IPS-NIHi7 (cell line): ENCODE measurements around the gene RAB29.
"Not testable (repeated sequence)": the region's sequence is repeated elsewhere in the genome, so short reads cannot be mapped to it uniquely, and the experiment has no call there.

Experiments used
- DNase-seq: peaks from one replicate; pipeline ENCODE4 v3.0.0; 2012; ENCODE audit warnings: mixed read lengths; ENCODE audit errors: extremely low spot score

RAB29 gene, protein sequence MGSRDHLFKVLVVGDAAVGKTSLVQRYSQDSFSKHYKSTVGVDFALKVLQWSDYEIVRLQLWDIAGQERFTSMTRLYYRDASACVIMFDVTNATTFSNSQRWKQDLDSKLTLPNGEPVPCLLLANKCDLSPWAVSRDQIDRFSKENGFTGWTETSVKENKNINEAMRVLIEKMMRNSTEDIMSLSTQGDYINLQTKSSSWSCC

DNA sequence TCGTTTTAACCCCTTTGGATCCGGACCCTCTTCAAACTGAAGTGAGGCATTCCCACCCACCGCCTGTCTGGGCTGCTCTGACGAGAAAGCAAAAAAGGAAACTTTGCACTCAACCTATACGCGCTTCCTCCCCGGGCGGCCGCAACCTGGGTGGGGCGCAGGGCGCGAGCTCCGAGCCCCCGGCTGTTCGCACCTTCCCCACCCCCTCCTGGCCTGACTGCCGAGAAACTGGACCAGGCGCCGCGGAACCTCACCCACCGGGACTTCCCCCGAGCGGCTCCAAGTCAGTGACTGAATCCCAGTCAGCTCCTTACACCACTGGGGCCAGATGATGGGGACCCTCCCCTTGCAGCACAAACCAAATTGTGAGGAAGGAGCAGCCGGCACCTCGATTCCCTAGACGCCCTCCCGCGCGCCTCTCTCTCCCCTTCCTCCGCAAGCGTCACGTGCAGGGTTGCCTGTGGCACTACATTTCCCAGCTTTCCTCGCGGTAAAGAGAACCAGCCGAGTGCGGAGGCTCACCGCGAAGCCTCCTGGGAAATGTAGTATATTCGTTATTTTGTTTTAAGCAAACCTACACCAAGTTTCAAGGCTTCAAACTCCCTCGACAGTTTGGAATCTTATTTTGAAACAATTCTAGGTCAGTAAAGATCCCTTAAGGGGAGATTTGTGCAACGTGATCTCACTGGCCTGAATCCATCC, at the start of gene RAB29:
RAB29 (minus strand) TSS at position 468 of the 702 bp plus-strand sequence. CDS start 526 bp downstream, outside the sequence.
- peak; percentile 85 for DNase-seq

DNA sequence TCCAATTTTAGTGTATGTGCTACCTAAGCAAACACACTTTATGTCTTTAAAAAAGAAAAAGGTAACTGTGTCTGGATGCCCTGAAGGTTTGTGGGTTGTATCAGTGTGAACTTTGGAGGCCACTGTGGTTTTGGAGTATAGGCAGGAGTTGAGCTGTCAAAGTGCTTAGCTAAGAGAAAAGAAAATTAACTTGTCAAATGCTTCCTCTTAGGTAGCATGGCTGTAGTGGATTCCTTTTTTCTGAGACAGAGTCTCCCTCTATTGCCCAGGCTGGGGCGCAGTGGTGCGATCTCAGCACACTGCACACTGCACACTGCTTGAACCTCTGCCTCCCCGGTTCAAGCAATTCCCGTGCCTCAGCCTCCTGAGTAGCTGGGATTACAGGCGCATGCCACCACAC, 48.9 kb upstream of the RAB29 start:
- DNase-seq = no peak

DNA sequence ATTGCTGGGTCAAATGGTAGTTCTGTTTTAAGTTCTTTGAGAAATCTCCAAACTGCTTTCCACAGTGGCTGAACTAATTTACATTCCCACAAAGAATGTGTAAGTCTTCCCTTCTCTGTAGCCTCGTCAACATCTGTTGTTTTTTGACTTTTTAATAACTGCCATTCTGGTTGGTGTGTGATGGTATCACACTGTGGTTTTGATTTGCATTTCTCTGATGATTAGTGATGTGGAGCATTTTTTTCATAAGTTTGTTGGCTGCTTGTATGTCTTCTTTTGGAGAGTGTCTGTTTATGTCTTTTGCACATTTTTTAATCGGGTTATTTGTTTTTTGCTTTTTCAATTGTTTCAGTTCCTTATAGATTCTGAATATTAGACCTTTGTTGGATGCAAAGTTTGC, 48.0 kb upstream of the RAB29 start:
- DNase-seq = not testable (repeated sequence)

DNA sequence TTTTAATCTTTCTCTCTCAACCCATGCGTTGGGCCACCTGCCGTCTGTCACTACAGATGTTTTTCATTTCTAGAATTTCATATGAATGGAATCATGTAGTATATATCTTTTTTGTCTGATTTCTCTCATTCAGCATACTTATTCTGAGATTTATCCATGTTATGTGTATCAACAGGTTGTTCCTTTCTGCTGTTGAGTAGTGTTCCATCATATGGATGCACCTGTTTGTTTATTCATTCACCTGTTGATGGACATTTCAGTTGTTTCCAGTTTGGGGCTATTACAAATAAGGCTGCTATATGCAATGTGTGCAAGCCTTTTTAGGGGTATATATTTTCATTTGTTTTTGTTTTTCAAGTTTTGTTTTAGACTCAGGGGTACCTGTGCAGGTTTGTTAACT, 47.1 kb upstream of the RAB29 start:
- DNase-seq = no peak

DNA sequence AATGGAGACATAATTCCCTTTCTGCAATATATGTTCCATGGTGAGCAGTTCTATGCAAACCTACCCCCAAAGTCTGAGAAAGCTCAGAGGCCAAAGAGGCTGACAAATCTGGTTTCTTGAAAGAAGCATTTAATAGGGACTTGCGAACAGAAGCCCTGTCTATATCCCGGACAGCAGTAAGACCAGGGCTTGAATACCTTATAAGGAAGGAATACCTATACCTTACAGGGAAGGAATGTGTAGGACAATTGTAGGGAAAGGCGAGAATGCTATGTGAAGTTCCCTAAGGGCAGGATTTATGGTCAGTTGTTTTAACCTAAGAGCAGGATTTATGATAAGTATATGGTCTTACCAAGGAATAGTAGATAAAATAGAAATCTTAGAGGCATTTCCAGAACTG, 42.7 kb upstream of the RAB29 start:
- no peak for DNase-seq

DNA sequence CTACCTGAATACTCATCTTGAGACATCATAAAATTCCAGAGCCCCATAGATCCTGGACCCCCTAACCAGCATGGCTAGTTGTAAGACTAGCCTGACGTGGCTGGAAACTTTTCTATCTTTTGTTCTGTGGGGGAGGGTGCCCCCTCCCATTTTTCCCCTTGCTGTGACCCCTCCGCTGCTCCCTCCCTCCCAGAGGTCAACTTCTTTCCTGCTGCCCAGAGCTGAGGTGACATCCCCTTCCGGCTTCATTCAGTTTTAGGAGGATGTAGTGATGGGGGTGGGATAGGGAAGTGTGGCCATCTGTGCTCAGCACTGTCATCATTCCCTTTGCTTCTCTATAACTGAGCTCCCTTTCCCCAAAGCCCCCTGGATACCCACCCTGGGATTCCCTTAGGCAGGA, 42.1 kb upstream of the RAB29 start:
- DNase-seq = no peak

DNA sequence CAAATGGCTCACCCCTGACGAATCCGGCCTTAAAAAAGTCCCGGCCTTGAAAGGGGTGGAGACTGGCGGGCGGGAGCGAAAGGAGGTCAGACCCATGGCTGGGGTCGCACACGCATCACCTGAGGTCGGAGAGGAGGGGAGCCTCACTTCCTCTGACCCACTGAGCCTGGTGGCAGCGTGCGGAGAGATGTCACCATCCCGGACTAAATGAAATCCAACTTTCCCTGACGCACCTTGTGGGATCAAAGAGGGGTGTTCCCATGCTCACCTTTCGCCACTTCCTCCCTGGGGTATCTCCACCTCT, 38.4 kb upstream of the RAB29 start:
- no peak for DNase-seq

DNA sequence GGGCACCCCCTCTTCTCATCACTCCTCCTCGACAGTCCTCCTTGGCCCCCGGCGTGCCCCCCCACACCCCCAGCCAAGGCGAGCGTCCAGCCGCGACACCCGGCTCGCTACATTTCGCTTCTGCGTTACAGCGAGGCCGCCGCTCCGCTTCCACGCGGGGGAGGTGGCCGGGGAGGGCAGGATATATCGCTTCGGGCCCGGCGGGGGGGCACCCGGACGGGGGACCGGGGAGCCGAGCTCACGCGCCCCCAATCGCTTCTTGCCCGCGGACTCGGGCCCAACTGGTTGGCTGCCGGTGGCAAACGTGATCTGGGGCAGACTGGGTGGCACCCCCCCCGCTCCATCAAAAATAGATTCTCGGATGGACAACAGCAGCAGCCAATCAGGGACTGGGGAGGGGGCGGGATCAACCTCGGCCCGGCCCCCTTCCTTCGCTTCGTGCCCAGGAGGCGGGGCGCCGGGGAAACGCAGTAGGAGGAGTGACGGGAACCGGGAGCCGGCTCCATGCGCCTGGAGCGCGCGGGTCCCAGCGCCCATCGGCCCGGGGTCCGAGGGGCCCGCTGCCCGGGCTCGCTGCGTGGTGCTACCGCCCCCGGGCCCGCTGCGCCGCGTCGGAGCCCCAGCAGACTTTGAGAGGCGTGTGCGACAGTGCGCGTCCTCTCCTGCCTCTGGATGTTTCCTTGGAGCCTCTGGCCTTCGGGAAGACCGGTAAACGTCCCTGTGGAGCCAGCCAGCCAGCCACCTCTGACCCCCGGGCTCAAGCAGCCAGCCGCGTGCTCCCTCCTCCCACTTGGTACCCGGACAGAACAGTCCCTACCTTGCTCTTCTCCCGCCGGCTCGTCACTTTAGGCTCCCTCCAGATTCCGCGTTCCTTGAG, 37.8 kb upstream of the RAB29 start, which contains the start of gene SLC41A1:
SLC41A1 (minus strand) TSS at position 321 of the 877 bp plus-strand sequence. CDS start 2,757 bp downstream, outside the sequence.
- DNase-seq = peak; percentile 99

DNA sequence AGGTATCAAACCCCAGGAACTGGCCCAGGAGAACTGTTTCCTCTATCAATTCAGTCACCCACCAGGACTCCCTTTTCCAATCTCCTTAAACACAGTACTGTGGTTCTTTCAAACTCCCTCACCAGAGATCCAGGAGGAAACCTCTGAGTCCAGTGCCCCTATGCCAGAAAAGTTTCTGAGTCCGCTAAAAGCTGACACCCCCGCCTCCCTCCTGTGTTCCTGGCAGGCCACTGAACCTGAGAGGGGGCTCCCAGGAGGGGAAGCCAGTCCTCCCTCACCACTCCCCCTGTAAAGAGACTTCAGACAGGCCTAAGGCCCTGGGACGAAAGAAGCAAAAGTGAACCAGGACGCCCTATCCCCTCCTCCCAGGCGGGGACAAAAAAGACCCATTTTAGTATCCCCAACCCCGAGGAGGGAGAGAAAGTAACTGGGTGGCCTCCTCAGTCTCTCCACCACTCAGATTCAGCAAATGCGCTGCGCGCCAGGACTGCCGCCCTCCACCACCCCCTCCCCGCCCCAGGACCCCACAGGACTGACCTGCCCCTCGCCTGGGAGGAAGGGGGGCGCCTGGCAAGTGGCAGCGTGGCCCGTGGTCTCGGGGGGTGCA, 37.1 kb upstream of the RAB29 start:
- DNase-seq = peak; percentile 70

DNA sequence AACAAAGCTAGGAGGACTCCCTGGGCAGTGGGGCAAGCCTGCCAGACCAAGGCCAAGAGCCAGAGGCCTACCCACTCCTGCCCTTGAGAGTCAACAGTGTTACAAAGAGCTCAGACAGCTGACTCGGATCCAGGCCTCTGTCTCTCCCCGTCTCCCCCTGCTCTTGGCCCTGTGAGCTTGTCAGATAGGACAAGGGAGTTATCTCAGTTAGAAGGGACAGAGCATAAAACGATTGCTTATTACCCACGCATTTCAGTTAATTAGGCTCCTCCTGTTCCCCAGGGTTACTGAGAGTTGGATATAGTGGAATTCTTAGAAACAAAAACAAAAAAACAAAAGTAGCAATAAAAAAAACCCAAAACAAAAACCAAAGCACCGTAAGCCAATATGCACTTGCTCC, 36.4 kb upstream of the RAB29 start:
- no peak for DNase-seq

DNA sequence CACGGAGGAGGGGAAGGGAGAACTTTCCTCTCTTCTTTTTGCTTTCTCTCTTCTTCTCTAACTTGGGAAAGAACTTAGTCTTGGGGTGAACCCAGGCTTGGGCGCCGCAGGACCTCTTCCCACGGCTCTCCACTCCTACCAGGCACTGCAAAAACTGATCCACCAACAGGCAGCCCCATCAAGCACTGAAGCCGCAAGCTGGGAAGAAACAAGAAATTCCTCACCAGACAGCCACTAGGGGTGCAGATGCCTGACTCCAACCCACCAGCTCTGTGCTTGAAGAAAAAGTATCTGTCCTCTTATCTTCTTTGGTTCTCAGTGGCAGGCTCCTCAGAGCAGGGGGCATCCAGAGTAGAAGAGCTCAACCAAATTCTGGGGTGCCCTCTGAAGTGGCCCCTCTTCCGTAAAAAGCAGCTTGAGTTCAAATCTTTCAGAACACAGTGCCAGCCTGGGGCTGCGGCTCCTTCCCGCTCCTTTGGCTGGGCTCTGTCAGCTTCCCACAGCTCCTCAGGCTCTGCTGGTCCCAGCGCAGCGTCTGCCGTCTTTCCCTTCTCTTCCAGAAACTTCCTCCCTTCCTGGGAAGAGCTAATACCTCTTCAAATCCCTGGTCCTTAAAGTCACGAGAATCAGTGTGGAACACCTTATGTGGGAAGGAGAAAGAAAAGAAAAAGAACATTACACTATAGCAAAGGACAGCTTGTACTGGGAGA, 35.3 kb upstream of the RAB29 start:
- DNase-seq = peak; percentile 53

DNA sequence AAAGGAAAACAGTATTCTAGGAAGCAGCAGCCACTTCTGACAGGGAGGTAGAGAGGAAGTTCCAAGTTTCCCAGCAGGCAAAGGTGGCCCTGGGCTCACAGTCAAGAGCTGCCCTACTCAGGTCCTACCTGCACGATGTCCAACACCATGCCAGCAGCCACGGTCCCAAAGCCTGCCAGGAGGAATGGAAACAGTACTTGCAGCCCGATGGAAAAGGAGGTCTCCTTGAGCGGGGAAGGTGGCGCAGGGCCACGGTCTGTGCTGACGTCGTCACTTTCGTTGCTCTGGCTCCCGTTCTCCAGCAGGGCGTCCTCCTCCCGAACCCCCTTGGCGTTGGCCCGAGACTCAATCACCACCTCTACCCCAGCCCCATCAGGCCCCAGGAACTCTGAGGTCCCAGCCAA, 34.7 kb upstream of the RAB29 start:
- no peak for DNase-seq

DNA sequence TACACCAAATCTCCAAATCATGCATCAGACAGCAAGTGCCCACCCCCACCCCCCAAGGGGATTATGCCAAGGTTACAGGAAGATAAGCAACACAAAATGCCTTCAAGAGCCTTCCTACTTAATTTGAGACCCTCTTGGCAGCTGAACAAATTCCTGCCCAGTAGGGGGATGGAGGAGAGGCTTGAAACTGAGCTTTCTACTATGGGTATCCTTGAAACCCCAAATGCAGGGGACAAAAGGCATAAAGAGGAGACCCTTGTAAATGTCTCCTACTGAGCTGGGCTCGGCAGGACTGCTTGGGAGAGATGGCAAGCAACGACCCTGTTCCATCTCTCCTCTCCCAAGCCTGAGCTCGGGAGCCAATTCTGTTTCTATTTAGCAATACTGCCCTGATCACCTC, 34.2 kb upstream of the RAB29 start:
- no peak for DNase-seq

DNA sequence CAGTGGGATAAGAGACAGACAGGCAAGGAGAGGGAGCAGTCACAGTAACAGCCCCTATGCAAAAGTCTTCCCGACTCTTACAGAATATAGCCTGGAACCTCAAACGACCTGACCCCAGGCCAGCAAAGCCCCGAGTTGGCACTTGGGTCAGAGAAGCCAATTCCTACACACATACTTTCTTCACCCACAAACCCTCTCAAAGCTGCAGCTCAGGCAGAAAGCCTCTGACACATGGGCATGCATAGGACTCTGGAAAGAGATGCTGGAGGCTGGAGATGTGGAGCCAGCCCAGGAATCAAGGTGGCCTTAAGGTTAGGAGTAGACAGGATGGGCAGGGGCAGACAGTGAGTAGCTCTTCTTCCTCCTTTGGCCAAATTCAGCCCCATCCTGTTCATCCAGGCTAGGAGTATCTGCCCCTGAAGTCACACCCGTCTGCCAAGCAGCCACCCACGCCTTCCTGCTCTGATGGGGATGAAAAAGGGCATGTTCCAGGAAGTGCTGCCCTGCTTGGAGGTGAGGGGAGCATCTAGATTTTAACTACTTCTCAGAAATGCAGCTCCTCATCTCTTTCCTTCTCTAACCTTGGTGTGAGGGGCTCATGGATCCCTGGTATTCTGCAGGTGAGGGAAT, 29.9 kb upstream of the RAB29 start:
- no peak for DNase-seq

DNA sequence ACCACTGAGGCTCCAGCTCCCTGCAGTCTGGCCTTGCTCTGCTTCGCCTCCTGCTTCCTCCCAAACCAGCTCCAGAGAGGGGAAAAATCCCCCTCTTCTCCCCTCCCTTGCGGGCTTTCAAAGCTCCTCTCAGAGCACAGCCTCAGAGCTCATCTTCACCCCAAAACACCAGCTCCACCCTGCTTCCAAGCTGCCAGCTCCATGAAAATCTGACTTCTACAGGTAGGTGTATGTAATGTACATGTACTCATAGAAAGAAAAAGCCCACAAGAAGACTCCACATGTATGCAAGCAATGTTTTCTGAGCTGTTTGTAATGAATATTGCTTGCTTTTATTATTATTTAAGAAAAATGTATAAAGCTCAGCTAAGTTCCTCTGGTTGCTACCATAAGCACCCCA, 29.3 kb upstream of the RAB29 start:
- no peak for DNase-seq

DNA sequence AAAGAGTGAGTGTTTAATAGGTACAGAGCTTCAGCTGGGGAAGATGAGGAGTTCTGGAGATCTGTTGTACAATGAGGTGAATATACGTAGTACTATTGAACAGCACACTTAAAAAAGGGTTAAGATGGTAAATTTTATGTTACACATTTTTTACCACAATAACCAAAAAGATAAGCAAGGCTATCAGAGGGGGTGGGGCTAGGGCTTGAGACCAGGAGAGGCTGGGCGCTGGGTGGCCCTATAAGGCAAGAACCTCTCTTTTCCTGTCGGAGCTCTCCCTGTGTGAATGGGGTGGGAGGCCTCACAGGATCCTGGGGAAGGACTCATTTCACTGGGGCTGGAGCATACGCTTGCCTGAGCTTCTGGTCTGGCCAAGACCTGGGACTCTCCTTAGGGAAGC, 28.7 kb upstream of the RAB29 start:
- no peak for DNase-seq

DNA sequence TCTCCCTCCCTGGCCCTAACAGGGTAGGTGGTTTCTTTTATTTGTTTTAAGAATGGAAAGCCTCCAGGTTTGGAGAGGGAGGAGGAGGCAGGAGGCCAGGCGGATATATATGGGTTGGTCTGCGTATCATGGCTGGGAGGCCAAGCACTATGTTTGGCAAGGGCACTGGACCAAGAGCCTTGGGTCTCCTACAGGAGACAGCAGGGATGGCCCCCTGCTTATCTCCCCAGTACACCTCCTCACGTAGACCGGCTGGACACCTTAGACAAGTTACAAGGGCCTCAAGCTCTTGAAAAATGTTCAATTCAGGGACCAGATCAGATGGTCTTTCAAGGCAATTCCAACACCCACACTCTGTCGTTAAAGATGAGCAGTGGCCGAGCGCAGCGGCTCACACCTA, 26.8 kb upstream of the RAB29 start:
- no peak for DNase-seq

DNA sequence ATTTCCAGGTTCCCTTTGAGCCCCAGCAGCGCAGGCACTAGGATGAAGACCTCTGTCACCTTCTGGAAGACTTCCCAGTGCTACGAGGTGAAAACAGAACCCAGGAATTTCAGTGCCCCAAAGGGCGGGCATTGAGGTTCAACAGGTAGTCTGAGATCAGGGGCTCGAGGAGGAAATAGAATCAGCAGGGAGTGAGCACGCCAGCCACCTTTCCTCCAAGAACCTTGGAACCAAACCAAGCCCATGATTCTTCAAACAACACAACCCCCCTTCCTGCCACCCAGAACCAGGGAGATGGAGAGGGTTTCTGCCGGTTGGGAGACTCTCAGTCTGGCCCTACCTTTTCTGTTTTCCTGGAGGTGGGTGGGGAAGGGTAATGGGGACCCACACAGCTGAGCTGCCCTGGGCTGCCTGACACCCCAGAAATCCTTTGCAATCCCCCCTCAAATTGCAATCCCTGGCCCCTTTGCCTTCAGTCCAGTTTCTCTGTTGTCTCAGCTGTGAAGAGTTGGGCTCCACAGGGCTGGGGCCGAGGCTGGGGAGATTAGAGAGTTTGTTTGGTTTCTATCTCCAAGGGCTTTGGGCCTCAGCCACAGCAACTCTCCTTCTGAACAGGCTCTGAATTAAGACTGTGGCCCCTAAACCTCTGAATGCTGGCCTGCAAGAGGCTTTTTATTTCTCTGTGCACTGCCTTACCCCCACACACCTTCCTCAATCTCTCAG, 25.9 kb upstream of the RAB29 start:
- DNase-seq = no peak

DNA sequence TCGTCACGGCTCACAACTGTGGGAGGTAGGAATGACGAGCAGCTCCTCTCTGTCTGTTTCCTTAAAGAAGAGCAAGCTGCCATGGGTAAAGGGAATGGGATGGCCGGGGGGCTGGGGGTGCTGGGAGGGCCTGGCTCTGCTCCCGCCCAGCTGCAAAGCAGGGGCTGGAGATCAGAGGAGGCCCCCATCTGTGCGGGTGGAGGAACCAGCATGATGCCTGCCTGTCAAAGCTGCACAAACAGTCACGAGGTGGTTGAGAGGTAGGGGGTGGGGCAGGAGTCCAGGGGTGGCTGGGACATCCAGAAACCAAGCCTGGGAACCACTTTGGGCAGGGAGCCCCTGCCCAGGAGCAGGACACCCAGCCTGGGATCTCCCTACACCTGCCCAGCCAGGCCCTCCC, 25.1 kb upstream of the RAB29 start:
- no peak for DNase-seq

DNA sequence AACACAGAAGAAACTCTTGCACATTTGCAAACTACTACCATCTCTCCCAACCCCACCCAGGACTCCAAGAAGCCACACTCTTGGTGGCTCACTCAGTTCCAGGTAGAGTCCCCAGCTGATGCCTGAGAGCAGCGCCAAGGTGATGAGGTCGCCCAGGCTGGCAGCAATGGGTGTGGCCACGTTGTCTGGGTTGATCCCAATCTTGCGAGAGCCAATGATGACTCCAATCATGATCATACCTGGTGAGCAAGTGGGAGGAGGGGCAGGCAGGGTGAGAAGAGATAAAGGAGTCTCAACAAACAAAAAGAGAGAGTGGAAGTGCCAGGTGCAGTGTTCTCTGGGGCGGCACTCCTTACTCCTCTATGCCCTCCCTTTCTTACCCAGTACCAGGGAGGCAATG, 23.3 kb upstream of the RAB29 start:
- DNase-seq = no peak

DNA sequence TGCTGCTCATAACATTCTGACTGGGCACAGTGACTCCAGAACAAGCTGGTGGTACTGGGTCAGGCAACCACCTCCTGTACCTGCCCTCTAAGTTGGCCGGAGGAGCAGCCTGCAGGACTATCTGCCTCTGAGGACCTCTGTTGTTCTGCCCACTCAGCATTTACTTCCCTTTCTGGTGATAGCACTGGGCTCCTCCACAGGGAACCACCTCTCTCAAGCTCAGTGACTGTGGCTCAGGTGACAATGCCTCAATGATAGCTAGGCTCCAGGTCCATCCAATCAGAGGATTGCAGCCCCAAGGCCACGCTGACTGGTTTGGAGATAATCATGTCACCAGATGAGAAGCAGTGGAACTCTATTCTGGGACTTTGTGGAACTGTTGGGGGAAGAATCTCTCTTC, 21.9 kb upstream of the RAB29 start:
- DNase-seq = no peak
